Activated CD4-positive, alpha-beta T cell treated with anti-CD3 and anti-CD28 coated beads, Interleukin-2, Interleukin-4, amounts not matched to agents 100 ng/mL and 50 ng/mL, durations not matched to agents 16 hours and 8 hours (primary cell): Measurements from ENCODE around the gene HOXB5.
A peak's percentile ranks its signal among the peaks of the same experiment; 100 is the strongest.

Experiments
- DNase-seq: peaks from one replicate; pipeline ENCODE4 v3.0.0-alpha.2; 2020; ENCODE audit warnings: low spot score

HOXB5 gene

GRCh38 chr17:48593126-48593829 lies at the start of gene HOXB5:
TSS of gene HOXB5 (minus strand) at chr17:48593779. CDS start at chr17:48593682, 97 bp downstream.
- no peak for DNase-seq

DNA sequence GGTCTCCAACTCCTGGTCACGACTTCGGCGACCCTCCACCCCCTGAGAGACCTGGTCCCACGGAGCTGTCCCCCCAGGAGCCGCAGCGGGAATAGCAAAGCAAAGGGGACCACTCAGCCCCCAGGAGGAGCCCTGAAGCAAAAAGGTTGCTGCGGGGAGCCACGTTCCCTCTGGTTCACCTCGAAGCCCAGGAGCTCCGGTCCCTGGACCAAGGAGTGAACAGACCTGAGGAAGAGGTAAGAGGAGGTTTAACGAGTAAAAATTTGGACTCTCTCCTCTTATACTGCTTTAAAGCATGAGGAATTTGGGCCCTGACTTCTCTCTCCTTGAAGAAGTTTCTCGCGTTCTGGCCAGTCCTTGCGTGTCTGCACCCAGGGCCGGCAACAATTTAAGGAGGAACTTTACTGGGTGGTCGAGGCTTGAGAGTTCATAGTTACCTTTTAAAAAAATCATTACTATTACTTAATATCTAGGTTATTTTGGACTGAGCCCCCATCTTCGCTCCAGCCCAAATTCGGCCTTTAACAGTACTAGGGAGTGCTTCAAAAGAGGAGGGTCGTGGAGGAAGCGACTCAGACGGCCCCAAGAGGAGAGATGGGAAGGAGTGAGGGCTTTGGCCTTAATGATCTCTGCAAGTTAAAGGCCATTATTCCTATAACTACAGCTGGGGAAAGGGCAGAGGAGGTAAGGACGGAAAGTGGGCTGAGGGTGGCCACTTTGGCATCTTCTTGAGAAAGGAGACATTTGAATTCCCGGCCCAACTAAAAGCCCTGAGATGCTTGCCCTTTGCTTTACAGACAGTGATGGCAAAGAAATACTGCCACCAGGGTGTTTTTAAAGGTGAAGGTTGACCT lies 49.5 kb upstream of the HOXB5 start:
- no peak for DNase-seq

DNA sequence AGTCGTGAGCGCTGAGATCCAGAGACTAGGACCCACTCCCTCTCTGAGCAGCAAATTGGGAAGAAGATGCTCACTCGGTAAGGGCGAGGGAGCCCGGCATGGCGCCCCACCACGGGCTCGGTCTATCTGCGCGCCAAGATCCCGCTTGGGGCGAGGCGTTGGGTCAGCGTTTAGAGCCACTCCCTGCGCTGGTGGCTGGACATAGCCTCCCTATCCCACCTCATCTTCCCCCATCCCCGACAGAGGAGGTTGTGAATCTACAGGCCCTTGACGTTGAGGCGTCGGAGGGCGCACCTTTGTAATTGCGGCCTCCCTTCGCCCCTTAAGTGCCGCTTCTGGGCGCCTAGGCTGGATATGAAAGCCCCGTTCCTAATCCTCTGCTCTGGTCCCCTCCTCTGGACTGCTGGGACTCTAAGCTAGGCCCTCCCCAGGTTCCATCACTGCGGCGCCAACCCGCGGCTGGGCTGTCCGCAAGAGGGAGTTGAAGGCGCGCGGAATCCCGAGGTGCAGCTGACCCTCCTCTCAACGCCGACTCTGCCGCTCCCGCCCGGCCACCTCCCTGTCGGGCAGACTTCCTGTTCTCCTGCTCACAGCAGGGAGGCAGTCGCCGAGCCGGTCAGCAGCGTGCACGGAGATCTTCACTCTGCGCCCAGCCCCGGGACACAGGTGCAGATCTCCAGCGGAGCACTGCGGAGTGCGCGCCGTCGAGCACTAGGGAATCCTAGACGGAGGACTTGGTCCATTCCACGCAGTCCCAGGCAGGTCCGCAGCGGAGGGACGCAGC lies 48.7 kb upstream of the HOXB5 start:
- no peak for DNase-seq

DNA sequence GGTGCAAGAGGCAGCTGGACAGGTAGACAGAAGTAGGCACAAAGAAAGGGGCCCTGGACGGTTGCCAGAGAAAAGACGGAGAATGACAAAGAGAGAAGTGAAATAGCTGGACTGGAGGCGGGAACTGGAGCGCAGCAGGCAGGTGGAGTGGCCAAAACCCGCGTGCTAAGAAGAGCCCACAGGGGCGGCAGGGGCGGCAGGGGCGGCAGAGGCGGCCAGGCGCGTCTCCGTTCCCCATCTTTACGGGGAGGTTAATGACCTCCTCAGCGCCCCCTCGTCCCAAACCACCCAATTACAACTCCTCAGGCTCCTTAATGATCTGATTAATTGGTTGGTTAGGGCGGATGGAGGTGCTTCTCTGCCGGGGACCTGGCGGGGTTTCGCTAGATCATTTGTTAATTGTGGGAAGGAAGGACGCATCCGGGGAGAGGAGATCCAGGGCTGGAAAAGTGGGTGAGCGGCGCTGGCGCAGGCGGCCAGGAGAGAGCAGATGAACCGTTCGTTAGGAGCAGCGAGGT lies 48.0 kb upstream of the HOXB5 start:
- DNase-seq, result no peak

GRCh38 chr17:48640858-48641180 lies 47.2 kb upstream of the HOXB5 start:
- no peak for DNase-seq

- no peak for DNase-seq
These were observed 46.6 kb upstream of the HOXB5 start for GRCh38 chr17:48639982-48640857.

DNA sequence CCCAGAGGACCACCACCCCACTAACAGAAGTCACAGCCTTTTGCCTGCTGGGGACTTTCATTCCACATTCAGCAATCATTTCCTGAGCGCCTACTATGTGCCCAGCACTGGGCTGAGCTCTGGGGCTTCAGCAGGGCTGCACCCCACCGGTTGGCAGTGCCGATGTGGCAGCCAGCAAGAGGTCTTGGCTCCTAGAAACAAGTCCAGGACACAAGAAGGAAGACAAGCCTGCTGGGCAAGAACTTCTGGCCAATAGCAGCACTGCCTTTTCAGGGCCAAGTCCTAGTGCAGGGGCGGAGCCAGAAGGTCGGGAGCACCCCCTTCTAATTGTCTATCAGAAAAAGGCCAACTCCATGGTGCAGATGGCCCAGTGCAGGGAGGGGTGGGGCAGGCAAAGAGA lies 45.6 kb upstream of the HOXB5 start:
- DNase-seq, result no peak

GRCh38 chr17:48637323-48638260 lies 44.0 kb upstream of the HOXB5 start:
- DNase-seq, result no peak

DNA sequence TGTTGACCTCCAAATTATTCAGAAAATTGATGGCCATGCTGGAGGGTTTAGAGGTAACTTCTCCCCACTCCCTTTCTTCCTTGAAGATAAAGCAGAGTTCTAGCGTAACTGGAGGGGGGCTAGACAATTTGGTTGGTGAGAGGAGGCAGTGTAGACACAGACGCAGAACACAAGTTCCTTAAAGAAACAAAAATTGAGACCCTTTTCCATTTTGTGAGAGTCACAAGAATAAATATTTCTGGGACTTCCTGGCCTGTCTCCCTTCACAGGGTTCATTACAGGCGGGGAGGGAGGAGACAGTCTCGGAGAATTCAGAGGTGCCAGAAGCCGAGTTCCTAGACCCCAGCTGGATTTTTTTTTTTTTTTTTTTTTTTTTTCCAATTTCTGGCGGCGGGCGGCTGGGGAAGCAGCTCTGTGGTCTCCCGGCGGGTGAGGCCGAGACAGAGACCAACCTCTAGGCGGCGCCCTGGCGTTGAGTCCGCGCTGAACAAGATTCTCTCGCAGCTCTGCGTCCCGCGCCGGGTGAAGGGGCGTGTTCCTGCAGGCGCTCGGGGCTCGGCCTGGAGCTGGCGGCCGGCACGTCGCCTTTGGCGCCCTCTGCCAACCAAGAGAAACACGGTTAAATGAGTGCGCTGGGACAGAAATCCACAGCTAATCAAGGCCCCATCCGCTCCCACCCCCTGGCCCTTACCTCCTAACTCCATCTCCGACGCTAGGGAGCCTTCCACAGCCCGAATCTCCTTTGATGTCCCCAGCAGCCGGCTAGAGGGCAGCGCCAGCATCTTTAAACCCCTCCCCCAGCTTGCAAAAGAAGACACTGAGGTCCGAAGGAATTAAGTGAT lies 42.8 kb upstream of the HOXB5 start:
- DNase-seq, result peak; percentile 83

GRCh38 chr17:48634493-48635208 lies 41.1 kb upstream of the HOXB5 start:
- no peak for DNase-seq

DNA sequence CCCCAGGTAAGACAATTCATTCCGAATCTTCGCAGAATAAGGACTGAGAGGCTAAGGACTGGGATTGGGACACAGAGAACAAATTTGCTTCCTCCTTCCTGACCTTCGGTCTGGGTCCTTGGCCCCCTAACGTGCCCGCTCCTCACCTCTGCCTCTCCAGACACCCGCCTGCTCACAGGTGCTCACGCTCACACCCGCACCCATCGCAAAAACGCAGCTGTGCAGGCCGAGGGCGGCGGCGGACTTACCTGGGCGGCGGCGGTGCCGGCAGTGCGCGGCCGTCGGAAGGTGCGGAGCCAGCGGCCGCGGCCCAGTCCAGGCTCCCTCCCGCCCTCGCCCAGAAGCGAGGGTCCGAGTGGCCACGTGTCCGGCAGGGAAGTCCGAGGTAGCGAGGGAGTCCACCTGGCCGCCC lies 39.7 kb upstream of the HOXB5 start:
- no peak for DNase-seq

DNA sequence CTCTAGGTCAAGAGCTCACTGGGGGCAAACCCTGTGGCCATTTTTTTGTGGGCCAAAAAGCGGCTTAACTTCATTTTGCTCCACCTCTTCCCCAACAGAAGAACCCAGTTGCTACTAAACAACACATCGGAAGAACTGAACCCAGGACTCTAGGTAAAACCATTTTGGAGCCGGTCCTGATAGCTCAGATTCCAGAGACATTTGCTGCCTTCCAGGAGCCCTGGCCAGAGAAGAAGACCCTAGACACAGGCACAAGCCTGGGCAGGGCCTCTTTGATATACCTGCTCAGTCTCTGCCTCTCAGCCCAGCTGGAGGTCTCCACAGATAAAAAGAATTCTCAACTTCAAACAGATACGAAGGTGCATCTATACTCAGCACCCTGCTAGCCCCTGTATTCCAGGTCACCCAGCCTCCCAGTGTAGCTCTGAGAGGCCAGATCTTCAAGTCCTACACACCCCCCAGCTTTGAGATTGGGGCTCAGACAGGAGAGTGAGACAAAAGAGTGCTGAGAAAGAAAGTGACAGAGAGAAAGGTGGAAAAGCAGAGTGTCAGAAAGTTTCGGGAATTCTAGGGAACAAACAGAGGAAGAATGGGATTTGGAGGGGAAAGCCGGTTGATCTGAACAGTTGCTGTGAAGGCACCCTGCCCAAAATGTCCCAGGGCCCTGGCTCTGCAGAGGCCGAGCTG lies 39.1 kb upstream of the HOXB5 start:
- no peak for DNase-seq

DNA sequence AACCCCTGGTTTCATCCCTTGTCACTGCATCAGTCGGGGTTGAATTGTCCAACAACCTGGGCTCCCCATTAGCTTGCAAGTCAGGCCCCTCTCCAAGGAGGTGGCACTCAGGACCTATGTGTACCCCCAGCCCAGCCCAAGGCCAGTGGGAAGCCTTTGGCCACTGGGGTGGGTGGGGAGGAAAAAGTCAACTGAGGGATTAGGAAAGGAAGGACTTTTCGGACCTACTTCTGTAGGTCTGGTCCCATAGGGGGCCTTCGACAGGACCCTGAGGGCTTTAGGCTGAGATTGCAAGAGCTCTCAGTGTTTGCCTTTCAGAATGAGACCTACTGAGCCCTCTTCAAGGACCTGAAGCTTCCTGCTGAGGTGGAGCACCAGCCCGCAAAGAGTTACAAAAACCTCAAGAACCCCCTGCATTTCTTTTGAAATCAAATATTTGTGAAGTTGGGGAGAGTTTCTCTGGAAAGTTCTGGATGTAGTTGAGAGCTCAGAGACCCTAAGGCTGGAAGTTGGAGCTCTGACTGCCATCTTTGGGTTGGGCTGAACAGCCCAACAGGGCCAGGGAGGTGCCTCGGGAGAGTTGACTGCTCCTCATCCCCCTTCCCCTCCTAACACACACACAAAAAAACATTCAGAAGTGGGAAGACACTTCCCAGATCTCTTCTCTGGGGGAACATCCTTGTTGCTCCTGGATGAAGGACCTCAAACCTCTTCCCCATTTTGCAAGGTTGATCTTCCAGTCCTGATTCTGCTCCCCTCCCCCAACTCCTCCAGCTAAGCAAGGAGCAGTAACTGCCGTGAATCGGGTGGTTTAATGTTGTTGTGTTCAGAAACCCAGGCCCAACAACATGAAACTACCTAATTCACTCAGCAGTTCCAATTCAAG lies 38.4 kb upstream of the HOXB5 start:
- peak; percentile 21 for DNase-seq

DNA sequence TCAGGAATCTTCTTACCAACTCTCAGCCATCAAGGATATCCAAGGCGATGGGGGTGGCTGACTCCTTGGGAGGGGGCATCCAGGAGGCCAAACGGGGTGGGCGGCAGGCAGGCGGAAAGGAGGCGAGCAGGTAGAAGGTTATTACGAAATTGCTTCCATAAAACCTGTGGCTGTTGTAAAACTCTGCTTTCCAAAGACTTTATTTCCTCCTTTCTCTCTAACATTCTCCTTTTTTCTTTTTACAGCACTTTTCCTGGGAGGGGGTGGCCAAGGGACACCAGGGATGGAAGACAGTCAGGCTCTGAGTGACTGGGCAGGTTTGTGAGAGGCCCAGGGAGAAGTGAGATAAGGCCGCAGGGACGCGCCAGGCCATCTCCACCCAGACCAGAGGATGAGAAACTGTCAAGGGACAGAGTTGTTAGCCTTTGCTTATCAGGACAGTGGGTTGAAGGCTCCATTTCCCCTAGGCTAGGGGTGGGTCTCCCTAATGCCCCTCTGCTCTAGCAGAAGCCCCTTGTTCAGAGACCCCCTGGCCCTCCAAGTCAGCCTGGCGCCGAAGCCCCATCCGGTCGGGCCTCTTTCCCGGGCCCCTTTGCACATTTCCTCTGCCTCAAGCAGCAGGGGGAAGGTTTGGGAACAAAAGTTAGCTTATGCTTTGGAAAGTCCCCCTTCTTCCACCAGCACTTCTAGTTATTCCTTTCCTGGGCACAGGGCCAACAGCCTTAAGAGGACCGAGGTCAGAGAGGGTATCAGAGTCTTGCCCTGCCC lies 37.5 kb upstream of the HOXB5 start:
- DNase-seq, result no peak

DNA sequence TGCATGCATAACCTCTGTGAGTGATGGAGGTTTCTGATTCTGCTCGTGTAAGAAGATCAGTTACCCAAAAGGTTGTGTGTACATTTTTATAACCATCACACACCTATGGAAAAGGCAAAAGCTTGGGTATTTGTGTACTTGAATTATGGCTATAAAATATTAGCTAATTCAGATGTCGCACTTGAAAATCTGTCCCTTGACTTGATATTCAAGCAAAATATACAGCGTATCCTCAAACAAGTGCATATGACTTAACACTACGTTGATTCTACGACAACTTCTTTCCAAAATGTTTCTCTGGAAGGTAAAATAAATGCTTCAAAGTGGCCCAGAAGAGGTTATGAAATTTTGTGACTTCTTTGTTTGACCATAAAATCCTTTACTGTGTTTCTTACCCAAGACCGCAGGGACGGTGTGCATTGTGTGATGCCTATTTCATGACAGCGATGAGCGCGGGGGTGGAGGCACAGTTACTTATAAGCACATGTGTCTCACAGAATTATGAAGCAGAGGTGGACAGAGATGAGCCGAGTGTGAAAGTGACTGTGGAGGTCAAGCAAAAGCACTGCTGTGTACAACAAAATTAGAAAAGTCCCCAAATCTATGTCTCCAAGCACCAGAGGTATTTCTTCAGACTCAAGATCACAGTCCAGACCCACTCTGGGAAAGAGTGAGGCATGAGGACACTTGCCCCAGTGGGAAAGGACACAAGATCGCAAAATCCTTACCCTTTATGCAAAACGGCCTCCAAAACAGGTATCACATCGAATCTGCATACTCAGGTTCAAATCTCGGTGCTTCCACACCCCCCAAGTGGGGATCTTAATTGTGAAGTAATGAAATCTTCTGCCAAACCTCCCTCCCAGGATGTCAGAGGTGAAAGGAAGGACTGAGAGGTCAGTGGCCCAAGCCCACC lies 36.7 kb upstream of the HOXB5 start:
- DNase-seq, result no peak
